GM18858 (cell line): ENCODE measurements around the gene MAST4.

Source experiments
- ATAC-seq: cut with Tn5 transposase; IDR thresholded peaks from one replicate; pipeline ENCODE4 v1.9.1; 2021; ENCODE audit not compliant: unreplicated experiment

MAST4 gene

GRCh38 chr5:67030289-67031056, 434.3 kb downstream of the MAST4 start:
- ATAC-seq, result no peak

DNA sequence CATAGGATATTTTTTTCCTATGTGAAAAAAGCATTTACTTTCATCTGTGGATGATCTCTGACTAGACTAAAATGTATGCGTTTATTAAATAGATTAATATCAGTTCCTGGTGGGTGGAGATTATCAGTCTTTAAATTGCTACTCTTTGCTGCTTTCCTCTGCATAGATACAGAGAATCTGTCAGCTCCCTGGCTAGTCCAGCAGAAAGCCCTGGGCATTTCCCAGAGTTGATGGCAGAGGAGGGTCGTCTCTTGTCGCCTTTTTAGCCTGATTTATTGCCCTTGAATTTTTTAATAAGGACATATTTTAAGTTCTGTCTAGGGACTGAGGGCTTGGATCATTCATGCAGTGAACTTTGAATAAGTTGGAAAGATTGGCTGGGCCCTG, 434.9 kb downstream of the MAST4 start:
- ATAC-seq, result no peak

- no peak for ATAC-seq
Observed at GRCh38 chr5:67031692-67032091, 435.5 kb downstream of the MAST4 start.

DNA sequence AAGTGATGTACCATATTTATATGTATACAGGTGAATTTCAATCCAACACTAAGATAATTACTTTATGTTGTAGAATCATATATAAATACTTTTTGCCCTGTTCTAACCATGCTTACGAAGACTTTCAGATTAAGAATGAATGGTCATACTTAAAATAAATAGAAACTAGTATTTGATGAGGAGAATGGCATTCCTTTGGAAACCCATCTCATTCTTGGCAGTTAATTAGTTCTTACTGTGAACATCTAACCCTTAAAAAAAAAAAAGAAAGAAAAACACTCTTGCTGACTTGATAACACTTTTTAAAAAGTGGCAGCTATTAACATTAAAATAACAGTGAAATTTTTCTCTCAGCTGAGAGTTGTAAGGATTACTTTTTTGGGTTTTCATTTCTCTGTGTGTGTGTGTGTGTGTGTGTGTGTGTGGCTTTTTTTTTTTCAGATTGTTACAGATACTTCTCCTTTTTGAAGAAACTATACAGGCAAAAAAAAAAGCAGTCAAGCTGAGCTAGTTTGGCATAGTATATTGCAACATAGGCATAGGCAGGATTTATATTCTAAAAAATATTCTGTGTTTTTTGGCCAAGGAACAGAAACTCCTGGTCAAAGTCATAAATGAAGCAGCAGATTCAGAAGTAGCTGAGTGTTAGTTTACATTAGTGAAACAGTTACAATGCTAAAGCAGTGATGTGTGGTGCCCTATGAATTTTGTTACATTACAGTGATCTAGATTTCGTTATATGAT, 436.9 kb downstream of the MAST4 start:
- no peak for ATAC-seq

DNA sequence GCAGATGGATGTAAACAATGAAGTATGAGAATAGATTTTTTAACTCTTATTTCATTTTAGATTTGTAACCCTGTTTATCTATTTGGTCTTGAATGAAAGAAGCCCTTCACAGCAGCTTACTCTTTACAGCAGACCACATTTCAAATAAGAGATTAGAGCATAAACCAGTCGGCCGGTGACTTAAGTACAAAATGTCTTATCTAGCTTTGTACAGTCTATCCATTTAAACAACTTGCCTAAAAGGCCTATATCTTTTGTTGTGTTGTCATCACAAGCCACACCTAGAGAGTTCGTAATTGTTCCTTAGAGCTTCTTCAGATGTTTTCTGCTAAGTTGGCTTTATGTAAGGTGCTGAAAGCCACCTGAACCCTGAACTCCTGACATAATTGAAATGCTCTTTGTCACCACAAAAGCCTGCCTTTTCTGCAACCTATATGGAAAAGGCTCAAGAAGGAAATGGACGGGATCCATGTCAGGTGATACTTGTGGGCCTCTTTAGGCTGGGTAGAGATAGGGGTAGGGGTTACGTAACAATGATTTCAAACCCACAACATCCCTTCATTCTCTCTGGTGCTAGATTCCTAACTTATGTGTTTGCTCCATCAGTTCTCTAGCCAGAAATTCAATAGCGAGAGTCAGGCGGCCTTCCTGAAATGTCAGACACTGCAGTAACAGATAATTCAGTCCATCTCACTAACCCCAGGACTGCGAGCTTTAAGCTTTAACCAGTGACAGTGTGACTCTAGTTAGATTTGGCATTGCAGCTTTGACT, 437.9 kb downstream of the MAST4 start:
- no peak for ATAC-seq

- no peak for ATAC-seq
Observed at GRCh38 chr5:67035098-67035740, 439.0 kb downstream of the MAST4 start.

- ATAC-seq, result no peak
Observed at GRCh38 chr5:67037171-67037570, 441.0 kb downstream of the MAST4 start.

DNA sequence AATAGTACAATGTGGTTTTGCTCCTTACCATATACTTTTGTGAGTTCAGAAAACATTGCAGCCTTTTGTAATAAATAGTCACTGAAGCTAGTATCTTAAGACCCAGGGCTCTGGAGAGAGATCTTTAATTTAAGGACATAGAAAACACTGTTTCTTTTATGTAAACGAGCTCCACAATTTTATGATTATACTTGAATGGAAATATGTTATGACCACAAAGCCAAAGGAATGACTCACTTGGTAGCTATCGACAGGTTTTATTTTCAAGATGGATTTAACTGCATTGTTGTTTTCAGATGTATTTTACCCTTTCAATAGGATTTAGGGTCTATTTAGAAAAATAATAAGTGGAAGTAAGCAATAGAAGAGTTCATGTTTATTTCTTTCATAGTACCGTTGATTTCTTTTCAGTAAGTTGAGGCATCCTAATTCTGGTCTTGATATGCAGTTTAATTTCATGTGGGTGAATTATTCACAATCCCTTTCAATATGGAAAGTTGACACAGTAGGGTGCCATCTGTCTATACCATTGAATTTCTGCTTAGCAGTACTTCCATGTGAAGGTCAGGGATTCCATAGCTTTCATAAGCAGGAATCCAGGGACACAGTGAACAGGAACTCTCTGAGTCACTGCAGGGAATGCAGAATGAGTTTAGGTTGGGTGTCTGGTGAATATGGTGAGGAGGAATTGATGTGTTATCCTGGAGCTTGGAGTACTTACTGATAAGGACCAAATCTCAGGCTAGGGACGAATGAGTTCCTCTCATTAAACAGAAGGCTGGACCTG, 442.8 kb downstream of the MAST4 start:
- no peak for ATAC-seq

DNA sequence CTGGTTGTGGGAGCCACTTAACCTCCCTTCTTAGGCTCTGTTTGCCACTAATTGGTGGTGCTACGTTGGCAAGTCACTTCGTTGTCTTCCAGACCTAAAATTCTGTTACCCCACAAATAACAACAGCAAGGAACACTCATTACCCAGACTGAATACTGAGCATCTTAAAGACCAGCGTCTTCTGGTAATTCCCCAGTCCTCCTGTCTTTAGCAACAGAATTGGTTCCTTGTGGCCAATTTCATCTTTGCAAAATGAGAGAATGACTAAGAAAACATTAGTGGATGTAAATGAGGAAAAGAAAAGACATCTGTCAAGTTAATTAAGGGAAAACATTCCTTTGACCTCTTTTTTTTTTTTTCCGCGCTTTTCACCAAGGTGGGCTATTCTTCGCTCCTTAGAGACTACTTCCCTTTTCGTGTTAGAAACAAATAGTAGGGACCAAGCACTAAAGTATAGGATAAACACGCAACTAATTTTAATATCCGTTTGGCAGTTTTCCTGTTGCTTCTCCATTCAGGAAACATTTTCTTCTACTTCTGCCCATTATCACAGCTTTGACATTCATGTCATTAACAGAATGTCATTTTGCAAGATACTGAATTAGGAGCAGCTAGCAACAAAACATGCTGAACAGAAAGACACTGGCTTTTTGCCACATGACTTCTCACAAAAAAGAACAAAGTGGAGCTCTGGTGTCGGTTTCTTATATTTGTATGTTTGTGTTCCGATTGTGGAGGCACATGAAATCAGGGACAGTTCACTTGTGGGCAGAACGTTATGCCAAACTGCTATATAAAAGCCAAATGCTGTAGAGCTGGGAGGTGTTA, 446.2 kb downstream of the MAST4 start:
- ATAC-seq, result no peak

DNA sequence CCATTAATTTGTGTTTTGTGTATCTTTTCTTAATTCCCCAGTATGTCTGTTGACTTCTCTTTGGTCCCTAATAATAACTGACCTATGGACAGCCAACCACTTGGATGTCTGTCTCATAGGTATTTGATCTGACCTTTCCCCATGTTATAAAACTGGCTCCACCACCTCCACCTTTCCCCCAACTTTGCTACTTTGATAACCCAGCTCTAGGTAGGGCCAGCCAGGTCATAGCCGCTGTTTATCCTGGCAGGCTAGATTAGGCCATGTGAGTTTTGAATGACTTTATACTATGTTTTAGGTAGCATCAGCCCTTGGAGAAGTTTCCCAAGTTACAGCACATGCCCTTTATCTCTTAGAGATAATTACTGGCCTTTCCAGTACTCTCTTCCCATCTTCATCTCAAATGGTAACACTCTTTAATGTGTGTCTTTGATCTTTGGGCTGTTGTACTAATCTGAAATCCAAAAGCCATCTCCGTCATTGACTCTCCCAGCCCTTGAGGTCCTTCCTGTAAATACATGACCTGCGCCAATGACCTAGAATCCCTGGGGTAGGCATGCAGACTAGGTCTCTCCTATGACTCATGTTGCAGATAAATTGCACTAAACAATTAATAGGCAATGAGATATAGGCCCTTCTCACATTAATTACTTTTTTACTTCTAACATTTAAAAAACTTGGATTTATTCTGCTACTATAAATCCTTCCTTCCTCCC, 447.8 kb downstream of the MAST4 start:
- ATAC-seq, result no peak

DNA sequence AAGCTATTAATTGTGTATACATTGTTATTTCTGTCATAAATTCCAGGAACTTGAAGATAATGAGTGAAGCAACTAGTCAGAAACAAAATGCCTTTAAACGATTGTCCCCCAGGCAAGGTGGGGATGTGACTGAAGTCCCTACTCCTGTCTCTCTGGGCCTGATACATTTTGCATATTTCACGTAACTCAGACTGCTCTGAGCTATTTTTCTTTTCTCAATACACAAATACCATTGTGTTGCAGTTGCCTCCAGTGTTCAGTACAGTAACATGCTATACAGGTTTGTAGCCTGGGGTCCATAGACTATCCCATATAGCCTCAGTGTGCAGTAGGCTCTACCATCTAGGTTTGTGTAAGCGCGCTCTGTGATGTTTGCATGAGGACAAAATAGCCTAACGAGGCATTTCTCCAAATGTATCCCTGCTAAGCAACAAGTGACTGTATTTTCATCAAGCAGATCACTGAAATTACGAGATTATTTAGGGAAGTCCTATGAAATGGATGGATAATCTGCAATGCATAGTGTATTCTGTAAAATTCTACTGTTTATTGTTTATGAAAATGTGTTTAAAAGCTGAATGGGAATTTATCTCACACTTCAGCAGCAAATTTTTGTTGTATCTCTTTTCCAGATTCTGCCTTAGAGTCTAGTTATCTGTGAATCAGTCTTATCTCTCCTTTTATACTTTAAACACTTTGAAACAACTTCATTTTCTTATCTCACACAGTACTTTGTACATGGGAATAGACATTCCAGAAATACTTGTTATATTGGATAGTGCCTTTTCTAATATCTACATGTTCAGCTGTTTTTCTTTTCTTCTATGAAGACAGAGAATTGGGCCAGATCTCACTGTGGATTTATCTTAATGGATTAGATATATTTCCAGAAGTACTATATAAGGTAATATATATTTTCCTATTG, 449.9 kb downstream of the MAST4 start:
- ATAC-seq, result no peak

DNA sequence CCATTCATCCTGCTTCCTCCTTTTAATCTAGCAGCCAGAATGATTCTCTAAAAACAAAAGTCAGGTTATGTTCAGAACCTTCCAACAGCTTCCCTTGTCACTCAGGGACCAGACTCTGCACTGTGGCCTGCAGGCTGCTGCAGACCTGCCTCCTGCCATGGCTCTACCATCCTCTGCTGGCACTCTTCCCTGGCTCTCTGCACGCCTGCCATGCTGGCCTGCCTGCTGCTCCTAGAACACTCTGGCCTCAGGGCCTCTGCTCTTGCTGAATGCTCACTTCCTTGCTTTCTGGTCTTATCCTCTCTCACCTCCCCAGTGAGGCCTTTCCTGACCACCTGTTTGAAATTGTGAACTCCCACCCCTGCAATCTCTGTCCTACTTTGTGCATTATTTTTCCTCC, 451.0 kb downstream of the MAST4 start:
- ATAC-seq, result no peak

- no peak for ATAC-seq
Observed at GRCh38 chr5:67047616-67048015, 451.4 kb downstream of the MAST4 start.

DNA sequence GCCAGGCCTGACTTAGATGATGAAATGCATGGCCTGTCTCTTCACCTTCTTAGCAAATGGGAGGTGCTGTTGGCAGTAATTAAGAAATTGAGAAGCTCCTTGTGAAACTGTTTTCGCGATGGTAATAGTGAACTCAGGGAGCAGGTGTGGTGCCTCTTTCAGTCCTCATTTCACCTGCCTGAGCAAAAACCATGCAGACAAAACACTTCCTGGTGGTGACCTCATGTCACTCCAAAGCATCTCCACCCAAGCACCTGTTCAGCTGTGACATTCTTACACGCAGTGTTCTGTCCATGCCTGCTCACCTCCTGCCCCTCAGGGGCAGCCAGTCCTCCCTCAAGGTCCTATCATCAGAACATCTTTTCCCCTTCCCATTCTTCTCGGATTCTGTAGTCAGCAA, 453.9 kb downstream of the MAST4 start:
- ATAC-seq, result no peak

DNA sequence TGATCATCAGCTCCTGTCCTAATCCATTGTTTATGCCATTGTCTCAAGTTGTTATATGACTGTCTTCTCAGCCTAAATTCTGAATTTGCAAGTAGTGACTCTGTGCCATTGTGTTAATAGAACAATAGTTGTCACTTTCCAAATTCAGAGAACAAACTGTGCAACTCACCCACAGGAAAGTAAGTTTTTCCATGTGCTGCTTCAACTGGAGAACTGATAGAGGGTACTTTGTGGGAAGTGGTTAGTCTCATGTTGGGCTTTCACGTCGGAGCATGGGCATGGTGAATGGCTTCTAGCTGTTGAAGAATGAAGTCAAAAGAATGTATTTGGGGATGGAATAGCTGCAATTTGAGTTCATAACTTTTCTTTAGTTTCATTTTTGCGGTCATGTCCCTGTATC, 454.4 kb downstream of the MAST4 start:
- ATAC-seq, result no peak

GRCh38 chr5:67051164-67051563, 455.0 kb downstream of the MAST4 start:
- ATAC-seq, result no peak

GRCh38 chr5:67052034-67052433, 455.8 kb downstream of the MAST4 start:
- no peak for ATAC-seq

DNA sequence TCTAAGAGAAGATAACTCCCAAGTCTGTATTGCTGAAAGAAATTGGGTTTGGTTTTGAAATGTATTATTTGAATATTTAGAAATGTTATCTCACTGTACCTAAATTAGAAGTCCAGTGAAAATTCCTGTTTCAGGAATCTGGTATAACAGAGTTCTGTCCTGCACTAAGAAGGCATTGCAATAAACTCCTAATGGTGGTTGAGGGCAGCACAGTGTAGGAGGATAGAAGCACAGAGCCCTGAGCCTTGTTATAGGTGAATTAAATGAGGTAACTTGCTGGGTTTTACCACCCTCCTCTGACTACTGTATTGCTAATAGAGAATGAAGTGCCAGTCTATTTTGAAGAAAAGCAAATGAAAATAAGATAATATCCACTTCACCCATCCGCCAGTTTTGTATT, 457.0 kb downstream of the MAST4 start:
- ATAC-seq, result no peak
